LNCaP clone FGC (cell line): Measurements from ENCODE around the gene MUC2.

Experiments used
- DNase-seq: peaks from one replicate; pipeline ENCODE4 v3.0.0-alpha.2; 2011; ENCODE audit warnings: low read depth
- H3K4me3 ChIP-seq: 2 replicates; pipeline ENCODE4 v1.5.1; 2011; ENCODE audit warnings: mild to moderate bottlenecking, low read depth, low read length, control low read depth
- TF ChIP-seq, protein P1 (sequence below): IDR thresholded peaks from 2 replicates; pipeline ENCODE4 v1.5.1; 2012; ENCODE audit warnings: mild to moderate bottlenecking; ENCODE audit not compliant: control insufficient read depth, insufficient read depth; ENCODE audit errors: extremely low read depth

The MUC2 gene

DNA sequence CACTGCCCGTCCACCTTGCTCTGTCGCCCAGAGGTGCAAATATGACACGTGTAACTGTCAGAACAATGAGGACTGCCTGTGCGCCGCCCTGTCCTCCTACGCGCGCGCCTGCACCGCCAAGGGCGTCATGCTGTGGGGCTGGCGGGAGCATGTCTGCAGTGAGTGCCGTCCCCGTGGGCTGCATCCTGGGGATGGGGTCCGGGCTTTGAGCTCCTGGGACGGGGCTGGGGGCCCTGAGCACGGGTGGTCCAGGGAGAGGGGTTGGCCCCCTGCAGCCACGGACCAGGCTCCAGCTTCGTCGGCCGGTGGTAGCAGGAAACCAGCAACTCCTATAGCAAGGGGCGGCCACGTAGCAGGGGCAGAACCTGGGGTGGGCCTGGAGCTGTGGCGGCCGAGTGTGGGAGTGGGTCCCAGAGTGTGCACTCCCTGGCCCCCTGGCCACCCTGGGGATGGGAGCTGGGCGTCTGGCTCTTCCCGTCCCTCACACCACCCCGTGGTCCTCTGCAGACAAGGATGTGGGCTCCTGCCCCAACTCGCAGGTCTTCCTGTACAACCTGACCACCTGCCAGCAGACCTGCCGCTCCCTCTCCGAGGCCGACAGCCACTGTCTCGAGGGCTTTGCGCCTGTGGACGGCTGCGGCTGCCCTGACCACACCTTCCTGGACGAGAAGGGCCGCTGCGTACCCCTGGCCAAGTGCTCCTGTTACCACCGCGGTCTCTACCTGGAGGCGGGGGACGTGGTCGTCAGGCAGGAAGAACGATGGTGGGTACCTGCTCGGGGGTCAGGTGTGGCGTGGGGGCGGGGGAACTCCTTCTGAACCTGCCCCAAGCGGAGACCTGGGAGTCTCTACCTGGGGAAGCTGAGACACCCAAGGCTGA lies 10.1 kb downstream of the MUC2 start:
- H3K4me3 ChIP-seq = no peak overlapping the region
- DNase-seq = no peak
- TF ChIP-seq, protein P1, sequence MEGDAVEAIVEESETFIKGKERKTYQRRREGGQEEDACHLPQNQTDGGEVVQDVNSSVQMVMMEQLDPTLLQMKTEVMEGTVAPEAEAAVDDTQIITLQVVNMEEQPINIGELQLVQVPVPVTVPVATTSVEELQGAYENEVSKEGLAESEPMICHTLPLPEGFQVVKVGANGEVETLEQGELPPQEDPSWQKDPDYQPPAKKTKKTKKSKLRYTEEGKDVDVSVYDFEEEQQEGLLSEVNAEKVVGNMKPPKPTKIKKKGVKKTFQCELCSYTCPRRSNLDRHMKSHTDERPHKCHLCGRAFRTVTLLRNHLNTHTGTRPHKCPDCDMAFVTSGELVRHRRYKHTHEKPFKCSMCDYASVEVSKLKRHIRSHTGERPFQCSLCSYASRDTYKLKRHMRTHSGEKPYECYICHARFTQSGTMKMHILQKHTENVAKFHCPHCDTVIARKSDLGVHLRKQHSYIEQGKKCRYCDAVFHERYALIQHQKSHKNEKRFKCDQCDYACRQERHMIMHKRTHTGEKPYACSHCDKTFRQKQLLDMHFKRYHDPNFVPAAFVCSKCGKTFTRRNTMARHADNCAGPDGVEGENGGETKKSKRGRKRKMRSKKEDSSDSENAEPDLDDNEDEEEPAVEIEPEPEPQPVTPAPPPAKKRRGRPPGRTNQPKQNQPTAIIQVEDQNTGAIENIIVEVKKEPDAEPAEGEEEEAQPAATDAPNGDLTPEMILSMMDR = no peak

DNA sequence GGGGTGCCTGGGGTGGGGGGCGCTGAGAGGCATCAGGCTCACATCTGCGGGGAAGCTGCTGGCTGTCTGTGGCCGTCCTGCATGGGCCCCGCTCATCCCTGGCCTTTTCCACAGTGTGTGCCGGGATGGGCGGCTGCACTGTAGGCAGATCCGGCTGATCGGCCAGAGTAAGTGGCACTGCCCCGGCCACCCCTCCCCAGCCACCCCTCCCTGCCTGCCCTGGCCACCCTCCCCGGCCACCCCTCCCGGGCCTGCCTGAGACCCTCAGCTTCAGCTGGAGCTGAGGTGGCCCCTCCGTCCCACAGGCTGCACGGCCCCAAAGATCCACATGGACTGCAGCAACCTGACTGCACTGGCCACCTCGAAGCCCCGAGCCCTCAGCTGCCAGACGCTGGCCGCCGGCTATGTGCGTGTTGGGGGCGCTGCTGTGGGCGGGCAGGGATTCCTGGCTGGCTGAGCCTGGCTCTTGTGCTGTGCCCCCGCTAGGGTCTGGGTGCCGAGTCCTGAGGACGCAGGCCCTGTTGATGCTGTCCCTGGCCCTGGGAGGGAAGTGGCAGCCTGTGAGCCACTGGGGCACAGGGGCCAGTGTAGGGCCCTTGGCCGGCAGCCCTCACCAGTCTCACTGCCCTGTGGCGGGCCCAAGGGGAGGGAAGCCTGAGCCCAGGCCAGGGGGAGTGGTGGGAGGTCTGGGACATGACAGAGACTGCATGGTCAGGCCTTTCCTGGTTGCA lies 10.9 kb downstream of the MUC2 start:
- TF ChIP-seq, protein P1 = no peak
- no peak for DNase-seq
- H3K4me3 ChIP-seq = no peak overlapping the region

DNA sequence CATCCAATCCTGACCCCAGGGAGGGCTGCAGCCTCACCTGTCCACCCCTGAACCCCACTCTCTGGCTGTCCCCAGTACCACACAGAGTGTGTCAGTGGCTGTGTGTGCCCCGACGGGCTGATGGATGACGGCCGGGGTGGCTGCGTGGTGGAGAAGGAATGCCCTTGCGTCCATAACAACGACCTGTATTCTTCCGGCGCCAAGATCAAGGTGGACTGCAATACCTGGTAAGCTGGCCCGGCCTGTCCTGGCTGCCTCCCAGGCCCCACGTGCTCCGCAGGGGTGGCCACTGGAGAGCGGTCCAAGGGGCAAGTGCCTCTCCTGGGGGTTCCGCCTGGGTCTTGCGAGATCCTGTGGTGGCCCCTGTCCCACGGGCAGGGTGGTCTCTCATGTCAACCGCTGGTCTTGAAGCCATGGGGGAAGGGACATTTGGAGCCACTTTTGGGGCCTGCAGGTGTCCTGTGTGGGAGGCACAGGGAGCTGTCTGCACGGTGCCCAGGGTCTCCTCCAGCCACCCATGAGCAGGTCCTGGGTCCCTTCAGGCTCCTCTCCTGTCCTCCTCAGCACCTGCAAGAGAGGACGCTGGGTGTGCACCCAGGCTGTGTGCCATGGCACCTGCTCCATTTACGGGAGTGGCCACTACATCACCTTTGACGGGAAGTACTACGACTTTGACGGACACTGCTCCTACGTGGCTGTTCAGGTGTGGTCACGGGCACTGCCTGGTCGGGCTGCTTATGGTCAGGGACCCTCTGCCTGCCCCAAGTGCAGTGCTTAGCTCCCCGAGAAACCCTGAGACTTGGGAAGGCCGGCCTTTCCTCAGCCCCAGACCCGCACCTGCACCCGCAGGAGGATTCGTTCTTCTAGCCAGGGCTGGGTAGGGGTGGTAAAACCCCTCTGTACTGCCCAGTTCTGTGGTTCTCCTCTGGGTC lies 11.8 kb downstream of the MUC2 start:
- no peak overlapping the region for H3K4me3 ChIP-seq
- TF ChIP-seq, protein P1 = no peak
- no peak for DNase-seq

DNA sequence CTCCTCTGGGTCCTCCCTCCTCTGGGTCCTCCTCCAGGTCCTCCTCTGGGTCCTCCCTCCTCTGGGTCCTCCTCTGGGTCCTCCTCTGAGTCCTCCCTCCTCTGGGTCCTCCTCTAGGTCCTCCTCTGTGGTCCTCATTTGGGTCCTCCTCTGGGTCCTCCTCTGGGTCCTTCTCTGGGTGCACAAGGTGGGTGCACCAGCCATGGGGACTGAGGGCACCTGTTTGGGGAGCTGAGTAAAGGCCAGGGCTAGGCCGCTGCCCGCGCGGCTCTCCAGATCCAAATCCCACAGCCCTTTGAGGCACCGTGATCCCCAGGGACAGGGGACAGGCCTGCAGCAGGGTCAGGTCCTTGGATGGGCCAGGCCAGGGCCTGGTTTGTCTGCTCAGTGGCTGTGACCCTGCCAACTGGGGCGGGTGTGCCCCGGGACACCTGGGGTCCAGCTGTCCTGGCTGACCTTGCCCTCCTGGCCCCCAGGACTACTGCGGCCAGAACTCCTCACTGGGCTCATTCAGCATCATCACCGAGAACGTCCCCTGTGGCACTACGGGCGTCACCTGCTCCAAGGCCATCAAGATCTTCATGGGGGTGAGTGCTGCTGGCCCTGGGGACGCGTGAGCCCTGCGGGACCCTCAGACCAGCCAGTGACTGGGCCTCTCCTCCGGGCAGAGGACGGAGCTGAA lies 12.7 kb downstream of the MUC2 start:
- no peak overlapping the region for H3K4me3 ChIP-seq
- TF ChIP-seq, protein P1 = no peak
- DNase-seq = no peak

DNA sequence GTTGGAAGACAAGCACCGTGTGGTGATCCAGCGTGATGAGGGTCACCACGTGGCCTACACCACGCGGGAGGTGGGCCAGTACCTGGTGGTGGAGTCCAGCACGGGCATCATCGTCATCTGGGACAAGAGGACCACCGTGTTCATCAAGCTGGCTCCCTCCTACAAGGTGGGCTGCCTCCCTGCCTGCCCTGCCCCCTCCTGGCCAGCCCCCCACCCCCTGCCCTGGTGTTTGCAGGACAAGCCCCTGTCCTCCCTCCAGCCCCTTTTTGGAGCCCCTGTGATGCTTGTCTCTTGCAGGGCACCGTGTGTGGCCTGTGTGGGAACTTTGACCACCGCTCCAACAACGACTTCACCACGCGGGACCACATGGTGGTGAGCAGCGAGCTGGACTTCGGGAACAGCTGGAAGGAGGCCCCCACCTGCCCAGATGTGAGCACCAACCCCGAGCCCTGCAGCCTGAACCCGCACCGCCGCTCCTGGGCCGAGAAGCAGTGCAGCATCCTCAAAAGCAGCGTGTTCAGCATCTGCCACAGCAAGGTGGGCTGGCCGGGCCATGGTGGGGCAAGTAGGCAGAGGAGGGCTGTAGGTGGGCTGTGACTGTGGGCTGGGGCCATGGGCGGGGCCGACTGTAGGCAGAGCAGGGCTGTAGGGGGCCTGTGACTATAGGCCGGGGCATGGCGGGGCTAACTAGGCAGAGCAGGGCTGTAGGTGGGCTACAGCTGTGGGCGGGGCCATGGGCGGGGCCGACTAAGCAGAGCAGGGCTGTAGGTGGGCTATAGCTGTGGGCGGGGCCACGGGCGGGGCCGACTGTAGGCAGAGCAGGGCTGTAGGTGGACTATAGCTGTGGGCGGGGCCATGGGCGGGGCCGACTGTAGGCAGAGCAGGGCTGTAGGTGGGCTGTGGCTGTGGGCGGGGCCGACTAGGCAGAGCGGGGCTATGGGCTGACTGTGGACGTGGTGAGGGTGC lies 13.6 kb downstream of the MUC2 start:
- no peak overlapping the region for H3K4me3 ChIP-seq
- TF ChIP-seq, protein P1 = no peak
- no peak for DNase-seq
